Esophagus muscularis mucosa (tissue), 4 donors: ENCODE measurements around the gene SESTD1. TPM values are rescaled to one million over a fixed set of nuclear protein-coding genes. Genes with fewer than 3 reads are reported as not detected.

Experiments
- DNase-seq: peaks from one replicate; pipeline ENCODE4 v3.0.0-alpha.2; 2017; ENCODE audit errors: extremely low spot score
- H3K27ac ChIP-seq, 4 donors: fragments of 200-600 bp; sonication (generic); replicated peaks in 1 of 4; 1 replicate in 3 of 4; 2 replicates in 1 of 4; pipeline ENCODE4 v1.5.1; 2016 to 2019; ENCODE audit warnings: mild to moderate bottlenecking in 1 of 4
- H3K27me3 ChIP-seq, 4 donors: fragments of 200-600 bp; sonication (generic); one replicate each; pipeline versions ENCODE4 v1.5.1 to v1.6.0; 2016 to 2019
- H3K36me3 ChIP-seq, 4 donors: fragments of 200-600 bp; sonication (generic); one replicate each; pipeline ENCODE4 v1.5.1; 2016 to 2019
- H3K4me1 ChIP-seq, 4 donors: fragments of 200-600 bp; sonication (generic); one replicate each; pipeline ENCODE4 v1.5.1; 2016 to 2019
- H3K4me3 ChIP-seq, 4 donors: fragments of 200-600 bp; sonication (generic); 1 replicate in 2 of 4; 2 replicates in 2 of 4; pipeline ENCODE4 v1.5.1; 2016 to 2019; ENCODE audit warnings: mild to moderate bottlenecking in 4 of 4, moderate library complexity in 1 of 4
- H3K9me3 ChIP-seq, 4 donors: fragments of 200-600 bp; sonication (generic); 1 replicate in 3 of 4; 2 replicates in 1 of 4; pipeline ENCODE4 v1.5.1; 2016 to 2019
- EP300 ChIP-seq: sonication (generic); formaldehyde crosslinking; IDR thresholded peaks from one replicate; pipeline ENCODE4 v1.6.1; 2017; ENCODE audit warnings: antibody characterized with exemption
- POLR2A ChIP-seq: fragments of 450-650 bp; IDR thresholded peaks from one replicate; pipeline ENCODE4 v1.6.1; 2017; ENCODE audit warnings: antibody characterized with exemption, moderate library complexity, mild to moderate bottlenecking, low read depth
- POLR2AphosphoS5 ChIP-seq, 2 donors: sonication (generic); formaldehyde crosslinking; IDR thresholded peaks; one replicate each; pipeline ENCODE4 v1.6.1; 2017; ENCODE audit warnings: antibody characterized with exemption in 2 of 2
- WGBS: methylation state at CpG from one replicate; pipeline ENCODE4 v1.1.5; 2018; 5-methylcytosine and 5-hydroxymethylcytosine counted together
- intact Hi-C: fragments of 100-400 bp; cut with DNase I; formaldehyde crosslinking; loops from one replicate; pipeline ENCODE4 v1.15.1; 2023
- total RNA-seq, 4 donors: library from RNA; depleted of rRNA; stranded (reverse); fragments of >200 nt; gene quantifications; one replicate each; pipeline versions ENCODE4 v1.1.0 to v1.2.1, GENCODE V29; 2016
- TF ChIP-seq, protein P1 (sequence below), 3 experiments: fragments of 200-600 bp in 2 of 3; fragments of 450-650 bp in 1 of 3; sonication (generic) in 2 of 3; IDR thresholded peaks; one replicate each; pipeline ENCODE4 v1.5.1; 2017 to 2019; ENCODE audit warnings: antibody characterized with exemption in 3 of 3, mild to moderate bottlenecking in 2 of 3, moderate library complexity in 1 of 3

The SESTD1 gene
- total RNA-seq, 4 donors from 2014 or later = 48.9 to 57.3 (median 53.3) TPM

DNA sequence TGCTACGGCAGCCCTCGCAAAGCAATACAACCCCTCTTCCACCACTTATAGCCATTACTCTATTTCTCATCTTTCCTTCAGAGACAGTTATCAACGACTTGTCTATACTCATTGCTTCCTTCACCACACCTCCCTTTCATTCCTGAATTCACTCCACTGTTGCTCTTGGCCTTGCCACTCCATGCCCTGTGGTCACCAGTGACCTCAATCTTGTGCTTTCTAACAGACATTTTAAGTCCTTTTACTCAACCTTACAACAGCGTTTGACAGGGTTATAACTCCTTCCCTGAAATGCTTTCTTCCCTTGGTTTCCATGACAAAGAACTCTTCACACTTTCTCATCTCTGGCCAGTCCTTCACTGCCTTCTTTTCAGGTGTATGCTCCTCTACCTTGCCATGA lies 124.1 kb downstream of the SESTD1 start:
- TF ChIP-seq POLR2AphosphoS5 (IDR thresholded peaks at IDR 0.05) = no peak
- no peak for TF ChIP-seq POLR2A
- TF ChIP-seq EP300 = no peak
- TF ChIP-seq, protein P1, sequence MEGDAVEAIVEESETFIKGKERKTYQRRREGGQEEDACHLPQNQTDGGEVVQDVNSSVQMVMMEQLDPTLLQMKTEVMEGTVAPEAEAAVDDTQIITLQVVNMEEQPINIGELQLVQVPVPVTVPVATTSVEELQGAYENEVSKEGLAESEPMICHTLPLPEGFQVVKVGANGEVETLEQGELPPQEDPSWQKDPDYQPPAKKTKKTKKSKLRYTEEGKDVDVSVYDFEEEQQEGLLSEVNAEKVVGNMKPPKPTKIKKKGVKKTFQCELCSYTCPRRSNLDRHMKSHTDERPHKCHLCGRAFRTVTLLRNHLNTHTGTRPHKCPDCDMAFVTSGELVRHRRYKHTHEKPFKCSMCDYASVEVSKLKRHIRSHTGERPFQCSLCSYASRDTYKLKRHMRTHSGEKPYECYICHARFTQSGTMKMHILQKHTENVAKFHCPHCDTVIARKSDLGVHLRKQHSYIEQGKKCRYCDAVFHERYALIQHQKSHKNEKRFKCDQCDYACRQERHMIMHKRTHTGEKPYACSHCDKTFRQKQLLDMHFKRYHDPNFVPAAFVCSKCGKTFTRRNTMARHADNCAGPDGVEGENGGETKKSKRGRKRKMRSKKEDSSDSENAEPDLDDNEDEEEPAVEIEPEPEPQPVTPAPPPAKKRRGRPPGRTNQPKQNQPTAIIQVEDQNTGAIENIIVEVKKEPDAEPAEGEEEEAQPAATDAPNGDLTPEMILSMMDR (IDR thresholded peaks at IDR 0.05) = no peak
- DNase-seq = no peak
- 95% methylated on average over 4 of the region's 4 CpGs for WGBS
- intact Hi-C loops = no loop called here
- Histone ChIP-seq H3K9me3 (no peaks in the 10 kb centered on the region), H3K4me1 (peaks cover 0 to 5% (median 0%) of the 10 kb centered on the region in 4 donors), H3K36me3 (peaks cover 0 to 49% (median 17%) of the 10 kb centered on the region in 4 donors), H3K27me3 (no peaks in the 10 kb centered on the region), H3K27ac (no peak overlapping the region), H3K4me3 (no peak overlapping the region)

DNA sequence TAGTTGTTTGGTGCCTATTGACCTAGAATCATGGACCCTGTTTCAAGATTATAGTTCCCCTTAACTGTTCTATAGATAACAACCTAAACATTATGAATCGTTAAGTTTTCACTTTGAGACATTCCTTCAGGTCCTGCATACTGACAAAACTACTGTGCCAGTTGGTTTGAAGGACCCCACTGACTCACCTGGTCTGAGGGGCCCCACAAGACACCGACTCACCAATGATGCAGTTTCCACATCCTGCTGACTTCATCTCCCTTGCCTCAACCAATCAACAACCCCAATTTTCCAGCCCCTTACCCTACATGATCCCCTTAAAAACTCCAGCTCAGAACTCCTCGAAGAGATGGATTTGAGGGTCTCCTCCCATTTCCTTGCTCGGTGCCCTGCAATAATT lies 125.1 kb downstream of the SESTD1 start:
- Histone ChIP-seq H3K4me3 (no peak overlapping the region), H3K27ac (no peak overlapping the region), H3K27me3 (no peaks in the 10 kb centered on the region), H3K9me3 (no peaks in the 10 kb centered on the region), H3K36me3 (peaks cover 0 to 44% (median 15%) of the 10 kb centered on the region in 4 donors), H3K4me1 (peaks cover 0 to 5% (median 0%) of the 10 kb centered on the region in 4 donors)
- intact Hi-C loops = no loop called here
- TF ChIP-seq POLR2A = no peak
- TF ChIP-seq, protein P1 (IDR thresholded peaks at IDR 0.05) = no peak
- TF ChIP-seq POLR2AphosphoS5 (IDR thresholded peaks at IDR 0.05) = no peak
- TF ChIP-seq EP300 = no peak
- WGBS = 96% methylated on average over 4 of the region's 4 CpGs
- DNase-seq = no peak

DNA sequence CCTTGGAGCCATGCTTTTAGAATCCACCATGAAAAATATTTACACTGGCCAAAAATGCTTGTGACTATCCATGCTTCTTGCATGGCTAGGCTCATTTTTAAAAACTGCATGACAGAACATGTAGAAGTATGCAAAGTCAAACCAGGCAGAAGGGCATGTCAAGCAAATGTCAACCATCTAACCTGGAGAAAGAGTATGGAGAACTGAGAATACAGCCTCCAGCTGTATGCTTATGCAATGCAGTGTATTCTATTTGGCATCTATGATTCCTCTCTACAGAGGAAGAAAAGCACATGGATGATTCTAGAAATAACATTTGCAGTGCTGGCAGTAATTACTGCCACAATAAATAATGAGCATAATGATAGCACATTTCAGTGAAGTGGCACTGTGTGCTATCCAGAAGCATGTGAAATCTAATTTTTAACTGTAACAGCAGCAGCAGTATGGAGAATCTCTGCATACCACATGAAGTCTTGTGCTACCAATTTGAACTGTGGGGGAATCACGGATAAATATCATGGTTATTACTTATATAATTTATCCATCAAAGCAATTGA lies 127.4 kb downstream of the SESTD1 start:
- no peak overlapping the region for H3K4me3 ChIP-seq
- H3K9me3 ChIP-seq = no peaks in the 10 kb centered on the region
- peaks cover 0 to 32% (median 12%) of the 10 kb centered on the region in 4 donors for H3K36me3 ChIP-seq
- H3K4me1 ChIP-seq = peaks cover 0 to 5% (median 0%) of the 10 kb centered on the region in 4 donors
- no peak for DNase-seq
- no peak overlapping the region for H3K27ac ChIP-seq
- 86% methylated on average over 1 of the region's 1 CpG for WGBS
- intact Hi-C loops = no loop called here
- no peaks in the 10 kb centered on the region for H3K27me3 ChIP-seq
- TF ChIP-seq POLR2A (no peak), POLR2AphosphoS5 (IDR thresholded peaks at IDR 0.05) (no peak), EP300 (no peak)
- TF ChIP-seq, protein P1 (IDR thresholded peaks at IDR 0.05) = no peak

DNA sequence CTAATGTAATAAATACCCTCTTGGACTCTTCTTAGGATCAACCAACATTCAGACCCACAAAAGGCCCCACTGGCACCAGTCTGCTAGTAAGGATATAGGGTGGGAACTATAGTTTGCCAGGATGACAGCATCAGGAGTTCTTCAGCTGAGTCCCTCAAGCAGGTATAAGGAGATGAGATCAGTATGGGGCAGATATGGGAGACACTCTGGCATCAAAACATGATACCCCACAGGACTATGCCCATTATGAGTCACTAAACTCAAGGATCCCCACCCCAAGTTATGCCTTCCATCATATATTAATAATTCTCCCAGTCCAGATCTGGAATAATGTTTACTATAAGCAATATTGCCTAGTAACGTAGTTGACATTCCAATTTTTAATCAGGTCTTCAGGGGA lies 131.6 kb downstream of the SESTD1 start:
- peaks cover 0 to 5% (median 0%) of the 10 kb centered on the region in 4 donors for H3K4me1 ChIP-seq
- H3K27ac ChIP-seq = no peak overlapping the region
- TF ChIP-seq POLR2A (no peak), POLR2AphosphoS5 (IDR thresholded peaks at IDR 0.05) (no peak), EP300 (no peak)
- TF ChIP-seq, protein P1 (IDR thresholded peaks at IDR 0.05) = no peak
- H3K4me3 ChIP-seq = no peak overlapping the region
- H3K9me3 ChIP-seq = no peaks in the 10 kb centered on the region
- intact Hi-C loops = no loop called here
- DNase-seq = no peak
- peaks cover 0 to 13% (median 3%) of the 10 kb centered on the region in 4 donors for H3K36me3 ChIP-seq
- H3K27me3 ChIP-seq = no peaks in the 10 kb centered on the region
- WGBS = 85% methylated on average over 1 of the region's 1 CpG

DNA sequence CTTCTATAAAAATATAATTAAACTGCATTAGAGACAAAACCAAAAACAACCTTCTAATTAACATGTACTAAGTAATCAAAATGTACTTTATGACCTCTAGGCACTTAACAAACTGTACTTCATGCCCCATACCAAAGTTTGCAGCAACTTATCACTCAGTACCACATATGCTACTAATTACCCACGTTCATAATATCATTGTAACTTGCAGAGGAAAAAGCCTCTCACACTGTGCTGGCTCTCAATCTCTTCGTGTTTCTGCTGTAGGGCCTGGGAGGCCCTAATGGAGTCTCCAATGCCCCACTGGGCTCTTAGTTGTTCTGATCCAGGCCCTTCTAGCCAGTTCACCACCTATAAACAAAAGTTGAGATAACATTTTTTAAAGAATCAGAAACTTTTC lies 132.6 kb downstream of the SESTD1 start:
- no peak overlapping the region for H3K27ac ChIP-seq
- no peaks in the 10 kb centered on the region for H3K27me3 ChIP-seq
- intact Hi-C loops = no loop called here
- H3K4me1 ChIP-seq = peaks cover 0 to 1% (median 0%) of the 10 kb centered on the region in 4 donors
- no peak overlapping the region for H3K4me3 ChIP-seq
- WGBS = 55% methylated on average over 2 of the region's 2 CpGs
- TF ChIP-seq, protein P1 (IDR thresholded peaks at IDR 0.05) = no peak
- no peaks in the 10 kb centered on the region for H3K9me3 ChIP-seq
- H3K36me3 ChIP-seq = peaks cover 0 to 13% (median 5%) of the 10 kb centered on the region in 4 donors
- no peak for DNase-seq
